Measurements from ENCODE around the gene ETNK1. TPM values are rescaled to one million over a fixed set of nuclear protein-coding genes. Genes with fewer than 3 reads are reported as not detected.

The ETNK1 gene
- total RNA-seq, 2 donors from 2014 or later: 23.9 to 25.1 TPM

DNA sequence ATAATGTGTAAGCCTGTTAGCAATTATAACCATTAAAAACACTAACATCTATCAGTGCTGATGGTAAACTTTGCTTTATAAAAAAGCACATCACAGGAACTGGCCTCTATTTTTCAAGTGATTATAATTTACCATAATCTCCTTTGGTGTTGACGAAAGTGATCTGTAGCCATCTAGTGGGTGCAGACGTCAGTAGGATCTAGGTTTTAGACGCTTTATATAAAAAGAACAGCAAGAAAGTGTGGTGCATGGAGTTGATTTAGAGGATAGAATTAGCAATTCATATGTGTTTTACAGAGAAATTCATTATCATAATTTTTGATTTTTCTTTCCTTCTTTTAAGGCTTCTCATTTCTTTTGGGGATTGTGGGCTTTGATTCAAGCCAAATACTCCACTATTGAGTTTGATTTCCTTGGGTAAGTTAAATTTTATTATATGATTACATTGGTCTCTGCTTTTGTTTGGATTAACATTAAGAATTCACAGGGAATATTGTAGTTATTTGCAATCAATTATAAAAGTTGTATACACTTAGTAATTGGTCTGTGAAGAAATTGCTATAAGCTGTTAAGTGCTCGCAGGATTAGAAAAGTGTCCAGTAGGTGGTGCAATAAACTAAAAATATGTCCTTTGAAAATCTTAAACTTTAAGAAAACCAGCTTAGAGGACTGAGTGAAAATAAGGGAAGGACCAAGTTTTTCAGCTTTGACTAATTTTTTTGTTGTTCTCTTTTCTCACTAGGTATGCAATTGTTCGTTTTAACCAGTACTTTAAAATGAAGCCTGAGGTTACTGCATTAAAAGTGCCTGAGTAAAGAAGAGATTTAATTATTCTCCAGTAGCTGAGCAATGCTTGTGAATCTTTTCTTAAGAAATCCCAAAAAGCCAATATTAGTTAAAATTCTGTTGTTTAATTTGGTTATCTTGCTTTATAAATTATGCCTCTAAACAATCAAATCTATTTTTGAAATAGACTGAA, 59.5 kb downstream of the ETNK1 start:
- Histone ChIP-seq H3K4me3 (no peak overlapping the region), H3K27ac (no peak overlapping the region), H3K9me3 (no peaks in the 10 kb centered on the region), H3K36me3 (replicated peaks in 1 of 2; ENCODE audit: insufficient read depth in 1 of 2, low read depth in 2 of 2) (peaks cover 0 to 2% of the 10 kb centered on the region in 2 donors), H3K4me1 (no peaks in the 10 kb centered on the region), H3K27me3 (no peaks in the 10 kb centered on the region)
- WGBS, 2 donors: 58 to 62% methylated on average over 5 of the region's 5 CpGs
- TF ChIP-seq, protein P1, sequence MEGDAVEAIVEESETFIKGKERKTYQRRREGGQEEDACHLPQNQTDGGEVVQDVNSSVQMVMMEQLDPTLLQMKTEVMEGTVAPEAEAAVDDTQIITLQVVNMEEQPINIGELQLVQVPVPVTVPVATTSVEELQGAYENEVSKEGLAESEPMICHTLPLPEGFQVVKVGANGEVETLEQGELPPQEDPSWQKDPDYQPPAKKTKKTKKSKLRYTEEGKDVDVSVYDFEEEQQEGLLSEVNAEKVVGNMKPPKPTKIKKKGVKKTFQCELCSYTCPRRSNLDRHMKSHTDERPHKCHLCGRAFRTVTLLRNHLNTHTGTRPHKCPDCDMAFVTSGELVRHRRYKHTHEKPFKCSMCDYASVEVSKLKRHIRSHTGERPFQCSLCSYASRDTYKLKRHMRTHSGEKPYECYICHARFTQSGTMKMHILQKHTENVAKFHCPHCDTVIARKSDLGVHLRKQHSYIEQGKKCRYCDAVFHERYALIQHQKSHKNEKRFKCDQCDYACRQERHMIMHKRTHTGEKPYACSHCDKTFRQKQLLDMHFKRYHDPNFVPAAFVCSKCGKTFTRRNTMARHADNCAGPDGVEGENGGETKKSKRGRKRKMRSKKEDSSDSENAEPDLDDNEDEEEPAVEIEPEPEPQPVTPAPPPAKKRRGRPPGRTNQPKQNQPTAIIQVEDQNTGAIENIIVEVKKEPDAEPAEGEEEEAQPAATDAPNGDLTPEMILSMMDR (IDR thresholded peaks at IDR 0.05): peak in 6 of 7 experiments; percentile 33 to 65 (median 42)
- no peak for TF ChIP-seq POLR2A (IDR thresholded peaks at IDR 0.05)
- no peak for ATAC-seq
- intact Hi-C loops (cut with DNase I): no loop called here
- DNase-seq: no peak

DNA sequence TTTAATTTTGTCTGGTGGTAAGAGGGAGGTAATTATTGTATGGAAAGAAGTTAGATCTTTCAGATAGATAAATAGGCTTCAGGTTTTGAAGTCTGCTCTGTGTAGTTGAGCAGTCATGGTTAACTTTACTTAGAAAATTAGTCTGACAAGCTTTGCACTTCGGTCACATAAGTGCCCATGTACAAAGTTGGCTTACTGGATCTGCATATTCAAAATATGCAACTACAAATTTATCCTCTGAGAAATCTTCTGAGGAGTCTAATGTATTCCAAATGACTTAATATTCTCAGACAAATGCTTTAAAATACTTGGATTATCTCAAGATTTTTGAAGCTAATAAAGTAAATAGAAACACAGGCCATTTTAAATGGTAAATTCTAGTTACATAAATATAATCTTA, 61.2 kb downstream of the ETNK1 start:
- no peak overlapping the region for H3K27ac ChIP-seq
- TF ChIP-seq, protein P1 (IDR thresholded peaks at IDR 0.05): no peak
- no peak for TF ChIP-seq POLR2A (IDR thresholded peaks at IDR 0.05)
- H3K4me3 ChIP-seq: no peak overlapping the region
- H3K27me3 ChIP-seq: no peaks in the 10 kb centered on the region
- intact Hi-C loops (cut with DNase I): no loop called here
- DNase-seq (no peak), ATAC-seq (no peak)
- H3K9me3 ChIP-seq: no peaks in the 10 kb centered on the region
- WGBS, 2 donors: 89 to 91% methylated on average over 1 of the region's 1 CpG
- peaks cover 0 to 2% of the 10 kb centered on the region in 2 donors for H3K36me3 ChIP-seq (replicated peaks in 1 of 2; ENCODE audit: insufficient read depth in 1 of 2, low read depth in 2 of 2)
- no peaks in the 10 kb centered on the region for H3K4me1 ChIP-seq

DNA sequence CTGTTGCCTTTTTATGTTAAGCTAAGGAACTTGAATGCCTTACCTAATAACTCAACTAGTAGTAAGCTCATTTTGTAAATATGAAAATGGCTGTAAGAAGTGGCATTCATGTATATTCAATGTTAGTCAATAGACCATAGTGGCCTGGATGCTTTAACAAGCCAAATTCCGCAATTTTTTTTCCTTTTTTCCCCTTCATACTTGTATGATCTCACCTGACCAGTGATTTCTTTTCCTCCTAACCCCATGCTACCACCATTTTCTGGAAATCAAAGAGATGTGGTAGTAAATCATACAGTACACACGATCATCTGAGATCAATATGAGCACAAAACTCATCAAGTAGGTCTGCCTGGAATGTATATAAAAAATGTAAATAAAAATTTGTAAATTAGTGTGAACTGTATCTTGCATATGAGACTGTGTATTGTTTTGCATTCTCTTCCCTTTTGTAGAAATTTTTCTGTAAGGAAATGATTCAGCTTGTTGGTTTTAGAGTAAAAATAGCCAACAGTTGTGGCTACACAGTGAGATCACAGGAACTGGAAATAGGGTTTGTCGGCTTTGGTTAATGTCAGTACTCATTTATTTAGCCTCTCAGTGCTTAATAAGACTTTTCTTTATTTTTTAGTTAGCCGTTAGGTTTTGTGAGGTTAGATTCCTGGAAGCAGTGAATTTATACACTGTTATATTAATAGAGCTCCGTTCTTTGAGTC, 62.5 kb downstream of the ETNK1 start:
- DNase-seq (no peak), ATAC-seq (no peak)
- Histone ChIP-seq H3K27me3 (no peaks in the 10 kb centered on the region), H3K27ac (no peak overlapping the region), H3K36me3 (replicated peaks in 1 of 2; ENCODE audit: insufficient read depth in 1 of 2, low read depth in 2 of 2) (peaks cover 0 to 2% of the 10 kb centered on the region in 2 donors), H3K9me3 (no peaks in the 10 kb centered on the region), H3K4me3 (no peak overlapping the region), H3K4me1 (no peaks in the 10 kb centered on the region)
- WGBS, 2 donors: 77 to 83% methylated on average over 5 of the region's 5 CpGs
- intact Hi-C loops (cut with DNase I): no loop called here
- no peak for TF ChIP-seq POLR2A (IDR thresholded peaks at IDR 0.05)
- TF ChIP-seq, protein P1 (IDR thresholded peaks at IDR 0.05): no peak

DNA sequence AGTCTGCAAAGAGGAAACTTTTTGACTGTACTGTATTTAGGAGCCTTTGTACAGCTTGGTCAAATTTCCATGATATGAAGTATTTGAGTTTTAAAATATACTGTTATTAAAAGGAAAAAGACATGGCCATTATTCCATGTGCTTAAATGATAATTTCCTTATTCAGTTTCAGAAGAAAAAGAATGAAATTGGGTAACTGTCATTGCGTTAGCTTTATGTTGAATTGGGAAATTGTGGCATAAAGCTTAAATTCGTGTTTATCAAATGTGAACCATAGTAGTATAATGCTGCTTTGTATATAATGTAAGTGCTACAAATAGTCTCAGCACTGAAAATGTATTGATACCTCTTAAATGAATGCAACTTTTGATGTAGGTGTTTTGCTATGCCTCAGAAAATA, 64.9 kb downstream of the ETNK1 start:
- no peaks in the 10 kb centered on the region for H3K9me3 ChIP-seq
- DNase-seq: no peak
- peaks cover 0 to 2% of the 10 kb centered on the region in 2 donors for H3K36me3 ChIP-seq (replicated peaks in 1 of 2; ENCODE audit: insufficient read depth in 1 of 2, low read depth in 2 of 2)
- no peak for ATAC-seq
- H3K4me1 ChIP-seq: no peaks in the 10 kb centered on the region
- H3K27ac ChIP-seq: no peak overlapping the region
- intact Hi-C loops (cut with DNase I): no loop called here
- WGBS, 2 donors: 77 to 86% methylated on average over 2 of the region's 2 CpGs
- no peaks in the 10 kb centered on the region for H3K27me3 ChIP-seq
- no peak overlapping the region for H3K4me3 ChIP-seq
- TF ChIP-seq, protein P1 (IDR thresholded peaks at IDR 0.05): no peak
- TF ChIP-seq POLR2A (IDR thresholded peaks at IDR 0.05): no peak
